ENCODE results near the gene POM121C. TPM values are rescaled to one million over a fixed set of nuclear protein-coding genes. Genes with fewer than 3 reads are reported as not detected.
"Not testable (repeated sequence)": the region's sequence is repeated elsewhere in the genome, so short reads cannot be mapped to it uniquely, and the experiment has no call there.

The POM121C gene
- total RNA-seq, 2 donors from 2014 or later = 25.3 to 35.5 TPM

DNA sequence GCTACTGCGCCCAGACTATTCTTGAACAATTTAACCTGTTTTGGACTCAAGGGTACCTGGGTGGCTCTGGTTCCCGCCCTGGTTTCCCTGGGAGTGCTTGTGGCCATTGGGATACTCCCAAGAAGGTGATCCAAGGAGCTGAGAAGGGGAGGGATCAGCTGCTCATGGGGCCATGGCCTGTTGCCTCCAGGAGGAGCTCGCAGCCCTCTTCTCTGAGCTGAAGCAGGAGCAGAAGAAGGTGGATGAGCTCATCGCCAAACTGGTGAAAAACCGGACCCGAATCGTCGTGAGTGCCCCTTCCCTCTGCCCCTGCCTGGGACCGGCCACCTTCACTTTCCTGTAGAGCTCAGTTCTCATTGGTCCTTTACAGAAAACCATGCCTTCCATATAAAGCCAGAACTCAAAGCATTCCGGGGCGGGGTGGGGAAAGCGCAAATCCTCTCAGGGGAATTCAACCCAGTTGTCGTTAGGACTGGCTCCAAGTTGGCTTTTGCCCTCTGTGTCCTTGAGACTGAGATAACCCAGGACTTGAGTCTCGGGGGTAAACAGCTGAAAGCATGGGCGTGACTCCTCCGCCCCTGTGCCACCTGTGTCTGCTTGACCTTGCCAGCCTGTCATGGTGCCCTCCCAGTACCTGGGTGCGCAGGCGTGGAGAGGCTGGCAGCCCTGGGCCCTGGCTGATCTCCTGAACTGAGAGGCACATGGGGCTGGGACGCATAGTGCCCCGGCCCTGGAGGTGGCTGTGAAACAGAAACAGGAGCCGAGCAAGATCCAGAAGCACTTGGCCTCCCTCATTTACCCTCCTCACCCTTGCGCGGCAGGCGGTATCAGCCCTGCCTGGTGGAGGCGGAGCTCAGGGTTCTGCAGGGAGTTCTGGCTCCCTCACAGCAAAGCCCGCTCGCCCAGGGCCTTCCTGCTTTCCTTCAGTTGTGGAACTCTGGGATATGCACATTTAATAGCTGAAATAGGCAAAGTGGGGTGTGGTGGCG lies 82.3 kb downstream of the POM121C start:
- intact Hi-C loops (cut with DNase I); DNase-seq: not testable (repeated sequence)
- ATAC-seq = peak; percentile 21 to 39

DNA sequence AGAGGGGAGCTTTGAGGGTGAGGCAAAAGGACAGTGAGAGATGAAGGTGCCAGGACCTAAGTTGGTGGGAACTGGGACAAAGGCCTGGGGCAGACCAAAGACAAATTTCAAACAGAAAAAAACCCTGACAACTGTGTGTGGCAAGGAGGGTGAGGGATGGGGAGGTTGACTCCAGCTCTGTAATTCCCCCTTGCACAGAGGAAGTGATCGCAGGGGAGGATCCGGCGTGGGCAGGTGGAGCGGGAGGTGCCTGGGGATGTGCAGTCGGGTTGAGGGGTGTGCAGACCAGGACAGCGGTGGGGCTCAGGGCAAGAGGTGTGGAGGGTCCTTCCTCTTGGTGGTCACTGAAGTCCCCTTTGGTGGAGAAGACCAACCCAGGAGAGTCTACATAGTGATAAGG lies 85.5 kb downstream of the POM121C start:
- ATAC-seq; intact Hi-C loops (cut with DNase I); DNase-seq: not testable (repeated sequence)

DNA sequence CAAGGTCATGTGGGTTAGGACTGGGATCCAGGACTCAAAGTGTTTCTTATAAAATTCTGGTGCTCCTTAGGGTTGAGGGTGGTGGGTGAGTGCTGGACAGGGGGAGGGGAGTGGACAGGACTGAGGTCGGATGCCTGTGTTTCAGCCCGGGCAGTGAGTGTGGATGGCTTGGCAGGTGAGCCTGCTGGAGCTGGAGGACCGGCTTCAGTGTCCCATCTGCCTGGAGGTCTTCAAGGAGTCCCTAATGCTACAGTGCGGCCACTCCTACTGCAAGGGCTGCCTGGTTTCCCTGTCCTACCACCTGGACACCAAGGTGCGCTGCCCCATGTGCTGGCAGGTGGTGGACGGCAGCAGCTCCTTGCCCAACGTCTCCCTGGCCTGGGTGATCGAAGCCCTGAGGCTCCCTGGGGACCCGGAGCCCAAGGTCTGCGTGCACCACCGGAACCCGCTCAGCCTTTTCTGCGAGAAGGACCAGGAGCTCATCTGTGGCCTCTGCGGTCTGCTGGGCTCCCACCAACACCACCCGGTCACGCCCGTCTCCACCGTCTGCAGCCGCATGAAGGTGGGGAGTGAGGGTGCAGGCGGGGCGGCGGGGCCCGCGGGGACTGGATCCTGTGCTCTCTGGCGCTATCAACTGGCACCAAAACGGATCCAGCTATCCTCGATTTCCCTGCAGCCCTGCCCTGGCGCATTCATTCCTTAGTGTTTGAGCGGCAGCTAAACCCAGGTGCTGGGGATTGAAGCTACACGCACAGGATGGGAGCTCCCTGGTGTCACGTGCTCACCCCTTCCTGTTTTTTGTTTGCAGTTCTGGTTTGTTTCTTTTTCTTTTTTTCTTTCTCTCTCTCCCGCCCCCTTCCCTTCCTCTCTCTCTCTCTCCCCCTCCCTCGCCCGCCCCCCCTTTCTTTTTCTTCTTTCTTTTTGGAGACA lies 87.1 kb downstream of the POM121C start:
- ATAC-seq = peak; percentile 26 to 45
- intact Hi-C loops (cut with DNase I); DNase-seq: not testable (repeated sequence)

DNA sequence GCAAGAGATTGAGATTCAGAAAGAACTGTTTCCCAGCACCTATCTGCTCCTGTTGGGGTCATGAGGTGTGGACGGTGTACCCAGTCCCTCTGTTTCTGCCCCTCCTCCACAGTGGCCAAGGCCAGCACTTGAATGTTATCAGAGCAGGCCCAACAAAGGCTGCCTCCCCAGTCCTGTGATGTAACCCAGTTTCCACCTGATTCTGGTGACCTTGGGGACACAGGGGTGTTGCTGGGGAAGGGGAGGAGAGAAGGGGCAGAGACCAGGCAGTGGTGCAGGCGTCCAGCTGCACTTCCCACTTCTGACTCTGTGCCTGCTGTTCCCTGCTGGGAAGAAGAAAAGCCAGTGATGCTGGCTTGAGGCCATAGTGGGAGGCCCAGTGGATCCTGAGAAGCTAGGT lies 88.2 kb downstream of the POM121C start:
- intact Hi-C loops (cut with DNase I); ATAC-seq: not testable (repeated sequence)

DNA sequence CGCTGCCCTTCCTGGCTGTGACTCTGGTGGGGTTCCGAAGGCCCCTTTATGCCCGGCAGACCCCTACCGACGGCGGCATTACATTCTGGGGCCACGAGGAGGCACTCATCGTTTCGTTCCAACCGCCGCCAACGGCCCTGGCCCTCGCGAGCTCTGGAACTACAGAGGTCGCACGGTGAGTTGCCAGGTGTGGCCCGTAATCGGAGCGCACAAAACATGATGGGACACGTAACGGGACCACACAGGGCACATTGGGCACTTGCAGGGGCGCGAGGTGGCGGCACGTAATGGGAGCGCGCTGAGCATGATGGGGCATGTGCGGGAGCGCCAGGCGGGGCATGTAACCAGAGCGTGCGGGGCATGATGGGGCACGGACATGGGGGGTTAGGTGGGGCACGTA lies 90.8 kb downstream of the POM121C start, which contains the start of gene TRIM73:
Gene TRIM73, plus strand, starts transcription at position 301 of the 400 bp plus-strand sequence. CDS start 3,305 bp downstream, outside the sequence.
- DNase-seq; intact Hi-C loops (cut with DNase I): not testable (repeated sequence)
- ATAC-seq = peak in 1 of 2 donors; percentile 16

More for the DNA sequence above, 88.2 kb downstream of the POM121C start:
- not testable (repeated sequence) for DNase-seq

DNA sequence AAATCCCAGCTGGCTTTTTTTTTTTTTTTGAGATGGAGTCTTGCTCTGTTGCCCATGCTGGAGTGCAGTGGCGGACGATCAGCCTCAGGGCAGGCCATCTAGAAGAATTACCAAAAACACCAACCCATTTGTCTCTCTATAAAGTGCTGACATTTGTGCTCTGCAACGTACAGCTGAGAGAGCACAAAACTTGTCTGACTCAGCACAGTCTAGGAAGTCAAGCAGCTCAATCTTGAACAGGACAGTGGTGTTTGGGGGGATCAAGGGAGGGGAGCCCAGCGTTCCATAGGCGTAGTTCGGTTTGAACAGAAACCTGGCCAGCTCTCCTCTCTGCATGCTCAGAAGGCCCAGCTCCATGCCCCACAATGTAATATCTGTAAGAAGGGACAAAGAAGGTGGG lies 92.9 kb downstream of the POM121C start:
- ATAC-seq = peak in 1 of 2 donors; percentile 9
- intact Hi-C loops (cut with DNase I); DNase-seq: not testable (repeated sequence)

DNA sequence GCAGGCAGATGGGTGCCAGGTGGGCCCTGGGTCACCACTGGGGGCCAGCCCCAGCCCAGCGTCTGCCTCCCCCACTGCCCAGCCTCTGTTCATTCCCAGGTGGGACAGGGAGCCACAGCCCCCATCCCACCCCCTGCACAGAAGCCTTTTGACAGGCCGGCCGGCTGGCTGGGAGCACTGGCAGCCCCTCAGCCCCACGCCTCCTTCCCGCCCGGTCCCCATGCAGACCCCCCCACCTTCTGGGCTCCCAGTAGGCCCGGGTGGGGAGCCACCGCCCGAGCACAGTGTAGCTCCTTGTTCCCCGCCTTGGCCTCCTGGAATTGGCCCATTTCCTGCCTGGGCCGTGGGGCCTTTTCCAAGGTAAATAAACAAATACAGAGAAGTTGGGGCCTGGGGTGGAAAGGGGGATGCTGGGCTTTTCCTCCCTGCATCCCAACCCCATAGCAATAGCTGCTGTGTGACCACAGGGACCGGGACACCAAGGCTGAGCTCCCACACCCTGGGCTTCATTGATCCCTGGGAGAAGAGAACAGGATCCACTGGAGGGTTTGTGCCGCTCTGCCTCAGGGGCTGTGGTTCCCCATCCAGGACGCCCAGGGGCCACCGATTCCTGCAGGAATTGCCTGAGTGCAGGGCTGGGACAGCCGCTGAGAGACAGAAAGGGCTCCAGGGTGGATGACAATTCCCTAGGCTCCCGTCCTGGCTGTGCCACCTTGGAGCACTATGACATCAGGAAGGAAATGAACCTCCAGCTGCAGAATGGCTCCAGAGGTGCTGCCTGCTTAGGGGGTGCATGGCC lies 111.4 kb downstream of the POM121C start:
- DNase-seq; intact Hi-C loops (cut with DNase I): not testable (repeated sequence)
- ATAC-seq = peak; percentile 52

DNA sequence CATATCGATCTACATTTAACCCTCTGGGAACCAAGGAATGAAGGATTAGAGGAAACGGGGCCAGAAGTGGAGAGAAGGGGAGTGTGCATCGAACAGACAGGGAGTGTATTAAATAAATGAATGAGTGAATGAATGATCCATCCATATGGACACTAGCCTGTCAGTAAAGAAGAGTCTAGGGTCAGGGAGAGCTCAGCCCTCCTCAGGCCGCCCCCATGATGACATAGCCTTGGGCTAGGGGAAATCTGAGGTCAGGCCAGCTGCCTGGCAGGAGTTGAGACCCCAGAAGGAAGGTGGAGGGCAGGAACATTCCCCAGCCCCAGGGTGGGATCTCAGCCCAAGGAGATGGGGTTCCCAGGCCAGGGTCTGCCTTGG lies 112.0 kb downstream of the POM121C start:
- intact Hi-C loops (cut with DNase I); DNase-seq: not testable (repeated sequence)
- ATAC-seq = peak; percentile 22 to 36

DNA sequence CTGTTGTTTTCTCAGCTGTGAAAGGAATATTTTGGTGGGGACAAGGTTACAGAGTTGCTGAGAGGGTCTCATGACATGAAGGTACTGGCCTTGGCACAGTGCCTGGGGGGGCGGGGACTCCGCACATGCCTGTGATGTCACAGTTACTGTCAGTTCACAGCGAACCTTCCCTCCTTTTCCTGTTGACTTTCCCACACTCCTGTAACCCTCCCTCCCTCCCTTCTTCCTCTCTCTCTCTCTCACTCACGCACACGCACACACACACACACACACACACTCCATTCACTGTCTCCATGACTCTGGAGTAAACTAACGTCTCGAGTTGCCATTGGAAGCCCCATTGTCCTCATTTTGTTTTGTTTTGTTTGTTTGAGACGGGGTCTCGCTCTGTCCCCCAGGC lies 118.8 kb downstream of the POM121C start:
- intact Hi-C loops (cut with DNase I); DNase-seq; ATAC-seq: not testable (repeated sequence)

Other genes starting within 250 kb of the POM121C start
- gene TRIM73, start 90.7 kb downstream of the POM121C start, total RNA-seq = 1 to 10 TPM in 1 of 2 donors, under 1 TPM in 1; 0.74 to 2.7 TPM
- gene SPDYE5, start 6.0 kb upstream of the POM121C start, total RNA-seq = not detected

All from left cardiac atrium (tissue), 4 donors.